ENCODE measurements around the gene RNASEH2A.
"Not testable (repeated sequence)": the region's sequence is repeated elsewhere in the genome, so short reads cannot be mapped to it uniquely, and the experiment has no call there.

RNASEH2A gene

DNA sequence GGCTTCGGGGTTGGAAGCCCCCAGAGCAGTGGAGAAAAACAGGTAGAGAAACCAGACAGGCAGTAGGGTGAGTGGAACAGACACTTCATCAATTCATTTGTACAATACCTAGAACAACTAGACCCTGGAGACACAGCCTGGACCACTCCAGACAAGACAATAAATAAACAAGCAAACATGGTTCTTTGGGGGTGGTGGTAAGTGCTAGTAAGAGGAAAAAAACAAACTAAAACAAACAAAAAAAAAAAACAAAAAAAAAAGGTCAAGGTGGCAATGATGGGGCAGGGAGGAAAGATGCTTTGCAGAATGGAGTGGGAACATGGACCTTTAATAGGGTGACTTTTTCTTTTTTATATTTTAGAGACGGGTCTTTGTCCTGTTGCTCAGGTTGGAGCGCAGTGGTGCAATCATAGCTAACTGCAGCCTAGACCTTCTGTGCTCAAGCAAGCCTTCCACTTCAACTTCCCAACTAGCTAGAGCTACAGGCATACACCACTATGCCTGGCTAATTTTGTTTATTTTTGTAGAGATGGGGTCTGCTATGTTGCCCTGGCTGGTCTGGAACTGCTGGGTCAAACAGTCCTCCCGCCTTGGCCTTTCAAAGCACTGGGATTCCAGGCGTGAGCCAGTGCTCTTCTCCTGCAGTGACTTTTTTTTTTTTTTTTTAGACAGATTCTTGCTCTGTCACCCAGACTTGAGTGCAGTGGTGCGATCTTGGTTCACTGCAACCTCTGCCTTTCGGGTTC is 12.0 kb upstream of the RNASEH2A start:
- no peak for DNase-seq

- no peak for DNase-seq
Observed at GRCh38 chr19:12794971-12795381, 11.4 kb upstream of the RNASEH2A start.

GRCh38 chr19:12796146-12797071 is 10.0 kb upstream of the RNASEH2A start:
- peak in 10 of 14 donors; percentile 36 to 71 (median 58) for DNase-seq

DNA sequence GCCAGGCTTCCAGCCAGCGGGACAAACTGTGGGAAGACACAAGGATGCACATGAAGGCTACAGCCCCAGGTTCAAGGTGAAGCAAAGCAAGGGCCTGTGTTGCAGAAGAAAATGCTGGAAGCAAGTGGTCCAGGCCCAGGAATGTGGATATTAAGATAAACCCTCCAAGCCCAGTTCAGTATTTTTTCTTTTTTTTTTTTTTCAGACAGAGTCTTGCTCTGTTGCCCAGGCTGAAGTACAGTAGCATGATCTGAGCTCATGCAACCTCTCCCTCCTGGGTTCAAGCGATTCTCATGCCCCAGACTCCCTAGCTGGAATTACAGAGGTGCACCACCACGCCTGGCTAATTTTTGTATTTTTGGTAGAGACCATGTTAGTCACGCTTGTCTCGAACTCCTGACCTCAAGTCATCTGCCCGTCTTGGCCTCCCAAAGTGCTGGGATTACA is 9.2 kb upstream of the RNASEH2A start:
- no peak for DNase-seq

DNA sequence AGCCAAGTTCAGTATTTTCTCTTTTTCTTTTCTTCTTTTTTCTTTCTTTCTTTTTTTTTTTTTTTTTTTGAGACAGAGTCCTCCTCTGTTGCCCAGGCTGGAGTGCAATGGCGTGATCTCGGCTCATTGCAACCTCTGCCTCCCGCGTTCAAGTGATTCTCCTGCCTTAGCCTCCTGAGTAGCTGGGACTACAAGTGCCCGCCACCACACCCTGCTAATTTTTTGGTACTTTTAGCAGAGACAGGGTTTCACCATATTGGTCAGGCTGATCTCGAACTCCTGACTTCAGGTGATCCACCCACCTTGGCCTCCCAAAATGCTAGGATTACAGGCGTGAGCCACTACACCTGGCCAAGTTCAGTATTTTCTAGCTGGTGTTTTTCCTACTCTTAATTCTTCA is 8.8 kb upstream of the RNASEH2A start:
- not testable (repeated sequence) for DNase-seq

DNA sequence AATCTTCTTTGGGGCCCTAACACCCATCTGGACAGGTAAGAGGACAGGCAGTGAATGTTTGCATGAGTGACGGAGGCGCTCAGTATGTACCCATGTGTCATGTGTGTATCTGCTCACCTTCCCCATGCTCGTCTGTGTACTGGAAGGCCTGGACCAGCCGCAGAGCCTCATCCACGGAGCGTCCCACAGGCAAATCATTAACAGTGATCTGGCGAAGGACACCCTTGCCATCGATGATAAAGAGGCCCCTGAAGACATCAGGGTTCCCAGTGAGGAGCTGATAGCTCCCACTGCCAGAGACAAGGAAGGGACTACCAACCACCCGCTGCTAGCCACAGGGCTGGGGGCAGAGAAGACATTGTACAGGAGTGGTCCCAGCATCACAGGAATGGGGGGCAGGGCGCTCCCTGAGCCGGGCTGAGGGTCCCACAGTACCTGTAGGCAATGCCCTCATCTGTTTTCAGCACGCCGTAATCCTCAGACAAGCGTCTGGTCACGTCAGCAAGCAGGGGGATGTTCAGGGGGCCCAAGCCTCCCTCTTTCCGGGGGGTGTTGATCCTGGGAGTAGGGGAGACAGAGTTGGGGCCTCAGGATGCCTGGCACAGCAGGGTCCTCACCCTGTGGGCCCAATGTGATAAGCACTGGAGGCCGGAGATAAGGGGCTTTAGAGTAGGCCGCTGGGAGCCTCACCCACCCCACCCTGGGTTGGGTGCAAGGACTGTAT is 6.5 kb upstream of the RNASEH2A start:
- no peak for DNase-seq

DNA sequence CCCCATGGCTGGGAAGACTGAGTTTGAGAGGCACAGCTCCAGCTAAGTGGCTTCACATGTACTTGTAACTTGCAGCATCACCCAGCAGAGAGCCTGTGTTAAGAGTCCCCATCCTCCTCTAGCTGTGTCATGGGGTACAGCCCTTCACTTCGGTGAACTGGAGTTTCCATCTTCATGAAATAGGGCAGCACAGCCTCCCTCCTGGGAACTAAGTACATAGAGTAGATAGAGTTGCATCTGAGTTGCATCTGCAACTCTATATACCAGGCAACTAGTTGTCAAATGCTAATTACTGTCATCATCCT is 6.0 kb upstream of the RNASEH2A start:
- no peak for DNase-seq

- peak in 3 of 14 donors; percentile 28 to 39 (median 36) for DNase-seq
Observed at GRCh38 chr19:12800923-12801465, 5.4 kb upstream of the RNASEH2A start.

DNA sequence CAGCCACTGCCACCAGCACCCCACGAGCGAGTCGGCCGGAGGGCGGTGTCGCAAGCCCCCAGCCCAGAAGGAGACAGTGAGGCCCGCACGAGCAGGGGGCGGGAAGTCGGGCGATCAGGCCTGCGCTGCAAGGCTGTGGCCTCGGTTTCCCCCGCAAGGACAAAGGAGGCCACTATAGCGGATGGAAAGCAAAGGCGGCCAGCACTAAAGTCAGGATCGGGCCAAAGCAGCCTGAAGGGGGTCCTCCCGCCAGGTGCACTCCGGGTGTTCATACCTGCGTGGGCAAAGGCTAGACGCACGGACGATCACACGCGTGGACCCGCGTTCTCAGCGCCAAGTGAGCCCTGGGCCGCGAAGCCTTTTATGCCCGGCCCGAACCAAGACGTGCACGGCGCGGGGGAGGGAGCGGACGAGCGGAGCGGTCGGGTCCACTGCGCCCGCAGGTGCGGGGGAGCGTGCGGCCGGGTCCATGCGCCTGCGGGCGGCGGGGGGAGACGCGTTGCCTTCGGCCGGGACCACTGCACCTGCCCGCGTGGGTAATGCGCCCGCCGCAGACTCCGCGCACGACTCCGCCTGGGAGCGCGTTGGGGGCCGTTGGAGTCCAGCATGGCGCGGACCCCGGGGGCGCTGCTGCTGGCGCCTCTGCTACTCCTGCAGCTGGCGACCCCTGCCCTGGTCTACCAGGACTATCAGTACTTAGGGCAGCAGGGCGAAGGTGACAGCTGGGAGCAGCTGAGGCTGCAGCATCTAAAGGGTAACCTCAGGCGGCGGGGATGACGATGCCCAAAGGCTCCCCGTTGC is 4.7 kb upstream of the RNASEH2A start, which contains the start of the genes PRDX2 and THSD8:
TSS of gene PRDX2 (minus strand) at position 335 of the 801 bp plus-strand sequence. CDS start 539 bp downstream, outside the sequence.
TSS of gene THSD8 (plus strand) at position 604 of the 801 bp plus-strand sequence. CDS start at position 607, 3 bp downstream.
- peak in 11 of 14 donors; percentile 38 to 82 (median 59) for DNase-seq

DNA sequence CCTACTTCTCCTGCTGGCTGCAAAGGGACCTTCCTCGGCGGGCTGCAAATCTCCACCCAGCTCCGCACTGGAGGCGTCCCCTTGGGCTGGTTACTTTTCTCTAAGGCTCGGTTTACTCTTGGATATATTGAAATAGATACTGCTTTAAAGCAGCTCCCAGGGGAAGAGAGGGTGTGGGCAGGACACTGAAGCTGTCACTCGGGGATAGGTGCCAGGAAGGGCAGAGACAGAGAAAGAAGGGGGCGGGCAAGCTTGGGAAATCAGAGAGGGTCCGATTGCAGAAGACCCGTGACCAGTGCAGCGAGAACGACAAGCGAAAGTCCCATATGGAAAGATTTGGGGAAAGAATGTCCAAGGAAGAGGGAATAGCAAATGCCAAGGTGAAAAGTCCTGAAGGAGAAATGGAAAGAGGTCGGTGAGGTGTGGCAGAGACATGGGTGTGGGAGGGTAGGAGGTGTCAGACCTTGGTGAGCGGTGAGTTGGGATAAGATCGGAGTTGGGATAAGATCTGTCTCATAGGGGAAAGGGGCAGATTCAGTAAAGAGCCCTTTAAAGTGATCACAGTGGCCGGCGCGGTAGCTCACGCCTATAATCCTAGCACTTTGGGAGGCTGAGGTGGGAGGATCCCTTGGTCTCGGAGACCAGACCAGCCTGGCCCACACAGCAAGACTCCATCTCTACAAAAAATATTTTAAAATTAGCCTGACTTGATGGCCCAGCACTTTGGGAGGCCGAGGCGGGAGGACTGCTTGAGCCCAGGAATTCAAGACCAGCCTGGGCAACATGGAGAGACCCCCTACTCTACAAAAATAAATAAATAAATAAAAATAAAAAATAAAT is 3.9 kb upstream of the RNASEH2A start:
- peak in 3 of 14 donors; percentile 18 to 77 (median 49) for DNase-seq

DNA sequence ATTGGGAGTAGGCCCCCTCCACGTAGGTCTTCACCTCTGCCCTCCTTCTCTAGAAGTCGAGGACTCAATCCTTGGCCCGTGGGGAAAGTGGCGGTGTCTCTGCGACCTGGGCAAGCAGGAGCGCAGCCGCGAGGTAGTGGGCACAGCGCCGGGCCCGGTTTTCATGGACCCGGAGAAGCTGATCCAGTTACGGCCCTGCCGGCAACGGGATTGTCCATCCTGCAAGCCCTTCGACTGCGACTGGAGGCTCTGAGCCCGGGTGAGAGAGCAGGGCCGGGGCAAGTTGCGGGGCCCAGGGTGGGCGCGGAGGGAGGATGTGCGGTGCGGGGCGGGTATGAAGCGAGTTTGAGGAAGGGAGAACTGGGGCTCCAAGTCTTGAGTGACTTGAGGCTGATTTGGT is 2.3 kb upstream of the RNASEH2A start:
- DNase-seq: no peak

DNA sequence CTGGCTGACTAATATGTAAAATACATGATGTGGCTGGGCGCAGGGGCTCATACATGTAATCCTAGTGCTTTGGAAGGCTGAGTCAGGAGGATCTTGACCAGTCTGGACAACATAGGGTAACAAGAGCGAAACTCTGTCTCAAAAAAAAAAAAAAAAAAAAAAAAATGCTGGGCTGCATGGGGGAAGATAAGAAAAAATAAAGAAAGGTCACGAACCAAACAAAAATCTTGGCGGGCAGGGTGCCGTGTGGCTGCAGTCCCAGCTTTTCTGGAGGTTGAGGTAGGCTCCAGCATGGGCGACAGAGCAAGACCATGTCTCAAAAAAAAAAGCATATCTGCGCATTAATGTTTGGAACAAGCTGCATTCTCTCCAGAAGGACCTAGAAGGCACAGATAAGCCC is 8.7 kb downstream of the RNASEH2A start:
- no peak for DNase-seq

- not testable (repeated sequence) for DNase-seq
Observed at GRCh38 chr19:12817188-12817587, 10.8 kb downstream of the RNASEH2A start.

DNA sequence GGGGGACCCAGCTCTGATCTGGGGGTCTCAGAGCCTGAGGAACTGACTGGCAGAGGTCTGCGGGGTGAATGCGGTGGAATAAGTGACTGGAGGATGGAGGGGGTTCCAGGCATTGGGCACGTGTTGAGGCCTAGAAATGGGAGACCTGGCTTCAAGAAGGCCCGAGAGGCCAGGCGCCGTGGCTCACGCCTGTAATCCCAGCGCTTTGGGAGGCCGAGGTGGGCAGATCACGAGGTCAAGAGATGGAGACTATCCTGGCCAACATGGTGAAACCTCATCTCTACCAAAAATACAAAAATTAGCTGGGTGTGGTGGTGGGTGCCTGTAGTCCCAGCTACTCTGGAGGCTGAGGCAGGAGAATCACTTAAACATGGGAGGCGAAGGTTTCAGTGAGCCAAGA is 11.4 kb downstream of the RNASEH2A start:
- not testable (repeated sequence) for DNase-seq

DNA sequence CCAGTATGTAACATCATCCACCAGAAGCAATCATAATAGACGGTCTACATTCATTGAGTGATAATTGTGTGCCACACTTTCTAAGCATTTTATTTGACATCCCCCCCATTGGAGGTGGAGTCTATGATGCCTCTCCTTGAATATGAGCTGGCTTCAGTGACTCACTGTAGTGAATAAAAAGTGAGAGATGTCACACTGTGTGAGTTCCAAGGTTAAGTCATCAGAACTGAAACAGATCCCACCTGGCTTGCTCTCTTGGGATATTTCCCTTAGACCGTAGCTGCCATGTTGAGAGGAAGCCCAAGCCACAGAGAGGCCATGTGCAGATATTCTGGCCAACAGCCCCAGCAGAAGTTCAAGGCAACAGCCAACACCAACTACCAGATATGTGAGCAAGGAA is 15.4 kb downstream of the RNASEH2A start:
- no peak for DNase-seq

GRCh38 chr19:12825254-12826131 is 19.1 kb downstream of the RNASEH2A start:
- no peak for DNase-seq

DNA sequence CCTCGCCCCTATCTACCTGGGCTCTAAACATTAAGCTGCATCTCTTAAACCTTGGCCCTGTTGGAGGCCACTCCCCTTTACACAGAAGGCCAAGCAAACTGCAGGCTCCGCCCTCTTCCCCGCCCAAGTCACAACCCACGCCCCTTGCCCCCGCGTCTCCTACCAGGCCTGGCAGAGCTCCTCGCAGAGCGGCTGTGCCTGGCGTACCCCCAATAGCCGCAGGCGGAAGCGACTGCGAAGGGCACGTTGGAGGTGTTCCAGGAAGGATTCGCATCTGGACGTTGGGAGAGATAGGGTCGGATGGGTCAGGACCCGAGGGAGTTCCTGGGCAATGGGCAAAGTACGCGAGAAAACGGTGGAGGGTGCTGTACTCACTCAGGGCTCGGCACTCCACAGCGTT is 22.1 kb downstream of the RNASEH2A start:
- peak in 1 of 14 donors; percentile 25 for DNase-seq

GRCh38 chr19:12833418-12833737 is 27.0 kb downstream of the RNASEH2A start:
- no peak for DNase-seq

- peak in 2 of 14 donors; percentile 2 to 58 for DNase-seq
Observed at GRCh38 chr19:12833738-12834565, 27.6 kb downstream of the RNASEH2A start.

Data from C1 segment of cervical spinal cord (tissue), 14 donors.